Measurements from ENCODE around the gene FARSA.

- TF ChIP-seq POLR2A (IDR thresholded peaks at IDR 0.05) (no peak), CTCF (IDR thresholded peaks at IDR 0.05) (no peak)
Observed at GRCh38 chr19:12921047-12921446, 12.5 kb downstream of the FARSA start.

Measured in lower leg skin (tissue), 3 donors.